H9 (cell line): ENCODE measurements around the gene RNF32. TPM values are rescaled to one million over a fixed set of nuclear protein-coding genes. Genes with fewer than 3 reads are reported as not detected.

Experiments used
- DNase-seq: peaks from one replicate; pipeline ENCODE4 v3.0.0-alpha.2; 2017
- H2AFZ ChIP-seq: one replicate; pipeline ENCODE4 v1.6.1; 2013; ENCODE audit warnings: mild to moderate bottlenecking, low read length, control low read depth, moderate library complexity
- H2AK5ac ChIP-seq: 2 replicates; pipeline ENCODE4 v1.6.1; 2013; ENCODE audit warnings: low read length, control low read depth, mixed read lengths; ENCODE audit not compliant: insufficient read length
- H2BK120ac ChIP-seq: one replicate; pipeline ENCODE4 v1.6.1; 2013; ENCODE audit warnings: low read depth, mild to moderate bottlenecking, low read length, control low read depth, inconsistent platforms; ENCODE audit not compliant: poor library complexity, severe bottlenecking
- H2BK12ac ChIP-seq: 2 replicates; pipeline ENCODE4 v1.6.1; 2013; ENCODE audit warnings: low read length, control low read depth, mixed read lengths, low read depth; ENCODE audit not compliant: insufficient read length
- H2BK15ac ChIP-seq: 2 replicates; pipeline ENCODE4 v1.6.1; 2013; ENCODE audit warnings: low read depth, low read length, control low read depth
- H2BK20ac ChIP-seq: one replicate; pipeline ENCODE4 v1.6.1; 2013; ENCODE audit warnings: low read depth, mild to moderate bottlenecking, low read length, control low read depth, inconsistent platforms; ENCODE audit not compliant: poor library complexity, severe bottlenecking
- H2BK5ac ChIP-seq: 2 replicates; pipeline ENCODE4 v1.6.1; 2013; ENCODE audit warnings: low read length, control low read depth, mixed read lengths; ENCODE audit not compliant: insufficient read length
- H3K14ac ChIP-seq: 2 replicates; pipeline ENCODE4 v1.6.1; 2013; ENCODE audit warnings: low read length, control low read depth; ENCODE audit not compliant: insufficient read depth
- H3K18ac ChIP-seq: 2 replicates; pipeline ENCODE4 v1.6.1; 2013; ENCODE audit warnings: low read depth, mild to moderate bottlenecking, mixed read lengths, low read length, control low read depth; ENCODE audit not compliant: insufficient read length
- H3K23ac ChIP-seq: 2 replicates; pipeline ENCODE4 v1.6.1; 2013; ENCODE audit warnings: low read length, control low read depth, mixed read lengths, low read depth; ENCODE audit not compliant: insufficient read length
- H3K23me2 ChIP-seq: 2 replicates; pipeline ENCODE4 v1.6.1; 2013; ENCODE audit warnings: low read depth, mild to moderate bottlenecking, mixed read lengths, low read length, control low read depth; ENCODE audit not compliant: insufficient read length, poor library complexity, severe bottlenecking
- H3K27ac ChIP-seq: 2 replicates; pipeline ENCODE4 v1.5.1; 2013; ENCODE audit warnings: low read length, control low read depth, mixed read lengths, low read depth; ENCODE audit not compliant: insufficient read length
- H3K27me3 ChIP-seq: 2 replicates; pipeline ENCODE4 v1.6.1; 2013; ENCODE audit warnings: low read length, control low read depth, inconsistent platforms; ENCODE audit not compliant: insufficient read depth
- H3K4ac ChIP-seq: 2 replicates; pipeline ENCODE4 v1.6.1; 2013; ENCODE audit warnings: low read depth, mild to moderate bottlenecking, control low read depth, inconsistent platforms, low read length, moderate library complexity
- H3K4me1 ChIP-seq: 2 replicates; pipeline ENCODE4 v1.6.1; 2013; ENCODE audit warnings: low read length, control low read depth, inconsistent platforms; ENCODE audit not compliant: insufficient read depth
- H3K4me2 ChIP-seq: 2 replicates; pipeline ENCODE4 v1.6.1; 2013; ENCODE audit warnings: low read length, control low read depth, mixed read lengths; ENCODE audit not compliant: insufficient read length, insufficient read depth
- H3K56ac ChIP-seq: 2 replicates; pipeline ENCODE4 v1.6.1; 2013; ENCODE audit warnings: low read depth, mild to moderate bottlenecking, mixed read lengths, low read length, control low read depth; ENCODE audit not compliant: insufficient read length
- H3K79me1 ChIP-seq: 2 replicates; pipeline ENCODE4 v1.6.1; 2013; ENCODE audit warnings: low read depth, mild to moderate bottlenecking, moderate library complexity, low read length, control low read depth, inconsistent platforms; ENCODE audit not compliant: insufficient read depth, poor library complexity, severe bottlenecking
- H3K79me2 ChIP-seq: 2 replicates; pipeline ENCODE4 v1.6.1; 2013; ENCODE audit warnings: low read length, control low read depth, inconsistent platforms; ENCODE audit not compliant: insufficient read depth
- H3K9ac ChIP-seq: 2 replicates; pipeline ENCODE4 v1.6.1; 2013; ENCODE audit warnings: low read length, control low read depth, mixed read lengths; ENCODE audit not compliant: insufficient read length; ENCODE audit errors: extremely low read depth
- H3K9me3 ChIP-seq: one replicate; pipeline ENCODE4 v1.6.1; 2013; ENCODE audit warnings: low read depth, low read length, inconsistent platforms; ENCODE audit not compliant: control insufficient read depth
- H3T11ph ChIP-seq: one replicate; pipeline ENCODE4 v1.6.1; 2013; ENCODE audit warnings: mild to moderate bottlenecking, low read length, control low read depth, inconsistent platforms
- H4K20me1 ChIP-seq: one replicate; pipeline ENCODE4 v1.6.1; 2013; ENCODE audit not compliant: control insufficient read depth, insufficient read length, insufficient read depth
- H4K5ac ChIP-seq: 2 replicates; pipeline ENCODE4 v1.6.1; 2013; ENCODE audit warnings: low read depth, mild to moderate bottlenecking, mixed read lengths, low read length, control low read depth; ENCODE audit not compliant: insufficient read length
- H4K8ac ChIP-seq: replicated peaks from 2 replicates; pipeline ENCODE4 v1.6.1; 2013; ENCODE audit warnings: low read length, control low read depth, mixed read lengths, low read depth; ENCODE audit not compliant: insufficient read length
- H4K91ac ChIP-seq: 2 replicates; pipeline ENCODE4 v1.6.1; 2013; ENCODE audit warnings: low read depth, mild to moderate bottlenecking, moderate library complexity, mixed read lengths, low read length, control low read depth; ENCODE audit not compliant: insufficient read length
- H3K27ac Mint-ChIP-seq, 3 experiments: 2 replicates in 2 of 3; 3 replicates in 1 of 3; pipeline ENCODE4 v1.8.0; 2020 to 2021; ENCODE audit warnings: mixed read lengths in 3 of 3, mild to moderate bottlenecking in 1 of 3, moderate library complexity in 1 of 3
- H3K27me3 Mint-ChIP-seq: 2 replicates; pipeline ENCODE4 v1.8.0; 2021; ENCODE audit warnings: low read depth, mild to moderate bottlenecking, moderate library complexity, mixed read lengths
- H3K36me3 Mint-ChIP-seq, 3 experiments: 2 replicates in 2 of 3; 3 replicates in 1 of 3; pipeline ENCODE4 v1.8.0; 2020 to 2021; ENCODE audit warnings: low read depth in 3 of 3, mixed read lengths in 3 of 3; ENCODE audit not compliant: insufficient read depth in 1 of 3
- H3K4me1 Mint-ChIP-seq, 2 experiments: 2 replicates each; pipeline ENCODE4 v1.8.0; 2020; ENCODE audit warnings: mixed read lengths in 2 of 2
- H3K4me3 Mint-ChIP-seq, 2 experiments: 2 replicates in 1 of 2; 3 replicates in 1 of 2; pipeline ENCODE4 v1.8.0; 2020 to 2021; ENCODE audit warnings: mild to moderate bottlenecking in 2 of 2, mixed read lengths in 2 of 2, moderate library complexity in 1 of 2
- H3K9me3 Mint-ChIP-seq, 2 experiments: 2 replicates in 1 of 2; 3 replicates in 1 of 2; pipeline ENCODE4 v1.8.0; 2020; ENCODE audit warnings: mild to moderate bottlenecking in 2 of 2, mixed read lengths in 2 of 2, moderate library complexity in 1 of 2
- WGBS: extraction: QIAGEN DNeasy Blood & Tissue Kit; methylation state at CpG from one replicate; pipeline ENCODE4 v1.1.7; 2013; ENCODE audit warnings: missing lambda C conversion rate, low lambda C conversion rate, mixed read lengths; ENCODE audit not compliant: insufficient read length; ENCODE audit errors: extremely low coverage; 5-methylcytosine and 5-hydroxymethylcytosine counted together
- total RNA-seq: library from RNA; stranded (reverse); gene quantifications from 2 replicates; pipeline ENCODE4 v1.2.1, GENCODE V29; 2021
- TF ChIP-seq, protein P1 (sequence below): fragments of 200-600 bp; sonication (generic); conservative IDR thresholded peaks from 3 replicates; pipeline ENCODE4 v1.8.0; 2021; ENCODE audit warnings: antibody characterized with exemption, mild to moderate bottlenecking

Gene RNF32
- total RNA-seq, 1 experiment from 2014 or later = 0.90 TPM

DNA sequence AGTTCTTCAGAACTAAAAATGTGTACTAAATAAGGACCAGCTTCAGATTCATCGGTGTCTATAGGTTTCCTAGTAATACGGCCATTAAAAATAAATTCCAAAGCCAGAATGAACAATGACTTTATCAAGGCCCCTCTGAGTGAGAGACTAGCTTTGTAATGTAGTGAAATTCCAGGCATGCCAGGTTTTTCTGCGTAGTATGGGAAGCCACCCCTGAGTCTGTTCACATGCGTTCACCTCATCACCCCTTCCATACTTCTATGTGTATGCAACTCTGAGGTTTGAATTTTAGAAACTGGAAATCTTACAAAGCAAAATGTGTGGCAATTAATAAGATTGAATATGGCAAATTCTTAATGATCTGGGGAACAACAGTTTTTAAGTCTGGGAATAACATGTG is 24.5 kb downstream of the RNF32 start:
- no peaks in the 10 kb centered on the region for H3K27me3 Mint-ChIP-seq
- Histone ChIP-seq H2BK120ac (no peak overlapping the region), H3K23ac (no peak overlapping the region), H3K27ac (peak overlapping the region; percentile 46), H3K4me2 (no peak overlapping the region), H2AFZ (no peak overlapping the region), H2AK5ac (no peak overlapping the region), H4K8ac (no peak overlapping the region), H3K56ac (no peak overlapping the region), H3K23me2 (no peaks in the 10 kb centered on the region), H2BK15ac (no peak overlapping the region), H2BK20ac (no peak overlapping the region), H3K9me3 (no peaks in the 10 kb centered on the region), H3K4ac (no peak overlapping the region), H3K18ac (no peak overlapping the region), H3T11ph (no peak overlapping the region), H3K79me2 (no peaks in the 10 kb centered on the region), H3K9ac (no peak overlapping the region), H3K27me3 (no peaks in the 10 kb centered on the region), H4K20me1 (no peaks in the 10 kb centered on the region), H2BK5ac (no peak overlapping the region), H4K91ac (no peak overlapping the region), H4K5ac (no peak overlapping the region), H3K79me1 (no peaks in the 10 kb centered on the region), H3K4me1 (peaks cover 10% of the 10 kb centered on the region; the same call in 1 of the 2 replicates), H2BK12ac (no peak overlapping the region), H3K14ac (no peak overlapping the region)
- no peak for DNase-seq
- TF ChIP-seq, protein P1, sequence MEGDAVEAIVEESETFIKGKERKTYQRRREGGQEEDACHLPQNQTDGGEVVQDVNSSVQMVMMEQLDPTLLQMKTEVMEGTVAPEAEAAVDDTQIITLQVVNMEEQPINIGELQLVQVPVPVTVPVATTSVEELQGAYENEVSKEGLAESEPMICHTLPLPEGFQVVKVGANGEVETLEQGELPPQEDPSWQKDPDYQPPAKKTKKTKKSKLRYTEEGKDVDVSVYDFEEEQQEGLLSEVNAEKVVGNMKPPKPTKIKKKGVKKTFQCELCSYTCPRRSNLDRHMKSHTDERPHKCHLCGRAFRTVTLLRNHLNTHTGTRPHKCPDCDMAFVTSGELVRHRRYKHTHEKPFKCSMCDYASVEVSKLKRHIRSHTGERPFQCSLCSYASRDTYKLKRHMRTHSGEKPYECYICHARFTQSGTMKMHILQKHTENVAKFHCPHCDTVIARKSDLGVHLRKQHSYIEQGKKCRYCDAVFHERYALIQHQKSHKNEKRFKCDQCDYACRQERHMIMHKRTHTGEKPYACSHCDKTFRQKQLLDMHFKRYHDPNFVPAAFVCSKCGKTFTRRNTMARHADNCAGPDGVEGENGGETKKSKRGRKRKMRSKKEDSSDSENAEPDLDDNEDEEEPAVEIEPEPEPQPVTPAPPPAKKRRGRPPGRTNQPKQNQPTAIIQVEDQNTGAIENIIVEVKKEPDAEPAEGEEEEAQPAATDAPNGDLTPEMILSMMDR = no peak
- H3K36me3 Mint-ChIP-seq = peaks cover 4 to 14% (median 12%) of the 10 kb centered on the region in 3 experiments; a peak in 6 of 7 replicates
- peak overlapping the region; percentile 87 to 94 (median 88) for H3K27ac Mint-ChIP-seq
- peaks cover 34 to 35% of the 10 kb centered on the region in 2 experiments for H3K4me1 Mint-ChIP-seq
- WGBS = no CpG with 5 or more reads among the region's 4 CpGs
- H3K9me3 Mint-ChIP-seq = no peaks in the 10 kb centered on the region
- no peak overlapping the region for H3K4me3 Mint-ChIP-seq
